Measurements from ENCODE around the gene DNLZ.
"Not testable (repeated sequence)": the region's sequence is repeated elsewhere in the genome, so short reads cannot be mapped to it uniquely, and the experiment has no call there.

DNLZ gene

GRCh38 chr9:136359774-136360718 is 3.5 kb downstream of the DNLZ start:
- DNase-seq (ENCODE audit: low spot score), result no peak

GRCh38 chr9:136358888-136359287 is 4.7 kb downstream of the DNLZ start:
- DNase-seq (ENCODE audit: low spot score), result no peak

GRCh38 chr9:136358016-136358415 is 5.5 kb downstream of the DNLZ start:
- DNase-seq (ENCODE audit: low spot score), result no peak

GRCh38 chr9:136357202-136357725 is 6.3 kb downstream of the DNLZ start:
- no peak for DNase-seq (ENCODE audit: low spot score)

- no peak for DNase-seq (ENCODE audit: low spot score)
Observed at GRCh38 chr9:136355616-136356557, 7.7 kb downstream of the DNLZ start.

- DNase-seq (ENCODE audit: low spot score), result no peak
Observed at GRCh38 chr9:136354592-136355085, 8.9 kb downstream of the DNLZ start.

- no peak for DNase-seq (ENCODE audit: low spot score)
Observed at GRCh38 chr9:136353757-136354488, 9.6 kb downstream of the DNLZ start.

GRCh38 chr9:136353088-136353487 is 10.5 kb downstream of the DNLZ start:
- no peak for DNase-seq (ENCODE audit: low spot score)

GRCh38 chr9:136352682-136353081 is 10.9 kb downstream of the DNLZ start:
- DNase-seq (ENCODE audit: low spot score), result no peak

GRCh38 chr9:136351868-136352267 is 11.7 kb downstream of the DNLZ start:
- not testable (repeated sequence) for DNase-seq (ENCODE audit: low spot score)

- no peak for DNase-seq (ENCODE audit: low spot score)
Observed at GRCh38 chr9:136351252-136351800, 12.2 kb downstream of the DNLZ start.

- DNase-seq (ENCODE audit: low spot score), result no peak
Observed at GRCh38 chr9:136349546-136349945, 14.0 kb downstream of the DNLZ start.

GRCh38 chr9:136348691-136349090 is 14.9 kb downstream of the DNLZ start:
- no peak for DNase-seq (ENCODE audit: low spot score)

GRCh38 chr9:136347472-136348256 is 15.9 kb downstream of the DNLZ start:
- no peak for DNase-seq (ENCODE audit: low spot score)

GRCh38 chr9:136346927-136347465 is 16.5 kb downstream of the DNLZ start:
- DNase-seq (ENCODE audit: low spot score), result peak; percentile 73

GRCh38 chr9:136346157-136346481 is 17.4 kb downstream of the DNLZ start:
- DNase-seq (ENCODE audit: low spot score), result no peak

- peak; percentile 74 for DNase-seq (ENCODE audit: low spot score)
Observed at GRCh38 chr9:136345281-136346156, 18.0 kb downstream of the DNLZ start.

GRCh38 chr9:136344544-136345280 is 18.8 kb downstream of the DNLZ start:
- no peak for DNase-seq (ENCODE audit: low spot score)

GRCh38 chr9:136343884-136344269 is 19.7 kb downstream of the DNLZ start:
- no peak for DNase-seq (ENCODE audit: low spot score)
